Keratinocyte (primary cell): ENCODE measurements around the gene APBB2. TPM values are rescaled to one million over a fixed set of nuclear protein-coding genes. Genes with fewer than 3 reads are reported as not detected.

ENCODE experiments used
- DNase-seq: peaks from one replicate; pipeline ENCODE4 v3.0.0-alpha.2; 2011; ENCODE audit warnings: low read depth, missing footprints, low spot score
- FAIRE-seq: peaks from 2 replicates; lab custom pipeline; 2011; peaks lifted over from hg19 to GRCh38; lab: Jason Lieb, UNC
- H2AFZ ChIP-seq: 2 replicates; pipeline ENCODE4 v1.6.0; 2012; ENCODE audit warnings: low read length, control low read depth, inconsistent platforms; ENCODE audit not compliant: control insufficient read depth
- H3K27ac ChIP-seq: 2 replicates; pipeline ENCODE4 v1.5.1; 2011; ENCODE audit warnings: low read length; ENCODE audit not compliant: control insufficient read depth, insufficient read depth
- H3K27me3 ChIP-seq: 3 replicates; pipeline ENCODE4 v1.6.0; 2011; ENCODE audit warnings: low read length; ENCODE audit not compliant: control insufficient read depth, insufficient read depth; ENCODE audit errors: extremely low read depth
- H3K36me3 ChIP-seq, 2 experiments: 2 replicates in 1 of 2; 3 replicates in 1 of 2; pipeline ENCODE4 v1.5.1; 2011; ENCODE audit warnings: low read length in 2 of 2, mild to moderate bottlenecking in 1 of 2; ENCODE audit not compliant: control insufficient read depth in 2 of 2, insufficient read depth in 2 of 2; ENCODE audit errors: extremely low read depth in 1 of 2
- H3K4me1 ChIP-seq: 3 replicates; pipeline ENCODE4 v1.5.1; 2011; ENCODE audit warnings: low read length; ENCODE audit not compliant: control insufficient read depth, insufficient read depth; ENCODE audit errors: extremely low read depth
- H3K4me2 ChIP-seq: 3 replicates; pipeline ENCODE4 v1.6.0; 2011; ENCODE audit warnings: low read depth, low read length; ENCODE audit not compliant: control insufficient read depth, insufficient read depth; ENCODE audit errors: extremely low read depth
- H3K4me3 ChIP-seq, 3 experiments: fragments of 200-600 bp in 1 of 3; sonication (generic) in 1 of 3; 2 replicates in 2 of 3; 3 replicates in 1 of 3; pipeline ENCODE4 v1.5.1; 2011 to 2016; ENCODE audit warnings: low read length in 3 of 3, mild to moderate bottlenecking in 3 of 3, control low read depth in 2 of 3, inconsistent platforms in 1 of 3, low read depth in 1 of 3, mixed read lengths in 1 of 3, mixed run types in 1 of 3, moderate library complexity in 1 of 3; ENCODE audit not compliant: control insufficient read depth in 2 of 3, insufficient read depth in 2 of 3; ENCODE audit errors: extremely low read depth in 1 of 3
- H3K79me2 ChIP-seq: 2 replicates; pipeline ENCODE4 v1.6.0; 2012; ENCODE audit warnings: low read length; ENCODE audit not compliant: control insufficient read depth, insufficient read depth
- H3K9ac ChIP-seq: 3 replicates; pipeline ENCODE4 v1.6.0; 2011; ENCODE audit warnings: low read length; ENCODE audit not compliant: control insufficient read depth, insufficient read depth; ENCODE audit errors: extremely low read depth
- H3K9me1 ChIP-seq: 3 replicates; pipeline ENCODE4 v1.6.0; 2011; ENCODE audit warnings: low read length; ENCODE audit not compliant: control insufficient read depth, insufficient read depth; ENCODE audit errors: extremely low read depth
- H3K9me3 ChIP-seq: 2 replicates; pipeline ENCODE4 v1.5.1; 2012; ENCODE audit warnings: low read depth, low read length; ENCODE audit not compliant: control insufficient read depth
- H4K20me1 ChIP-seq: 3 replicates; pipeline ENCODE4 v1.6.0; 2011; ENCODE audit warnings: low read length; ENCODE audit not compliant: control insufficient read depth, insufficient read depth; ENCODE audit errors: extremely low read depth
- EZH2 ChIP-seq: IDR thresholded peaks from one replicate; pipeline ENCODE4 v1.6.1; 2012; ENCODE audit warnings: inconsistent platforms, mild to moderate bottlenecking, low read length, moderate library complexity
- dilution Hi-C: fragments of 300-500 bp; cut with MboI; formaldehyde crosslinking; loops from one replicate; pipeline ENCODE4 v1.7.0; 2020; ENCODE audit warnings: low sequenced_read_pairs; ENCODE audit not compliant: extremely low pct_ligation_motif_present
- polyA plus RNA-seq, 5 experiments: library from polyadenylated mRNA; depleted of rRNA in 3 of 5; stranded (reverse) in 3 of 5; stranded (forward) in 1 of 5; unstranded in 1 of 5; fragments of >200 nt; gene quantifications; 1 replicate in 1 of 5; 2 replicates in 3 of 5; 3 replicates in 1 of 5; pipeline versions ENCODE4 v1.2.1 to v1.2.3, GENCODE V29; 2011 to 2012; ENCODE audit warnings: missing spikeins in 2 of 5, low read depth in 1 of 5, low replicate concordance in 1 of 5
- TF ChIP-seq, protein P1 (sequence below), 3 experiments: IDR thresholded peaks in 1 of 3; conservative IDR thresholded peaks in 1 of 3; optimal IDR thresholded peaks in 1 of 3; 2 replicates in 2 of 3; 3 replicates in 1 of 3; pipeline versions ENCODE3 to v1.5.1; 2011; ENCODE audit warnings: low read length in 3 of 3, mild to moderate bottlenecking in 3 of 3, moderate library complexity in 2 of 3, control low read depth in 1 of 3, inconsistent platforms in 1 of 3; ENCODE audit not compliant: insufficient read depth in 2 of 3; ENCODE audit errors: extremely low read depth in 1 of 3

Gene APBB2
- polyA plus RNA-seq, 1 donor (not counting 4 experiments of a cell fraction or from before 2014, with no cell fraction given): 57.3 TPM

DNA sequence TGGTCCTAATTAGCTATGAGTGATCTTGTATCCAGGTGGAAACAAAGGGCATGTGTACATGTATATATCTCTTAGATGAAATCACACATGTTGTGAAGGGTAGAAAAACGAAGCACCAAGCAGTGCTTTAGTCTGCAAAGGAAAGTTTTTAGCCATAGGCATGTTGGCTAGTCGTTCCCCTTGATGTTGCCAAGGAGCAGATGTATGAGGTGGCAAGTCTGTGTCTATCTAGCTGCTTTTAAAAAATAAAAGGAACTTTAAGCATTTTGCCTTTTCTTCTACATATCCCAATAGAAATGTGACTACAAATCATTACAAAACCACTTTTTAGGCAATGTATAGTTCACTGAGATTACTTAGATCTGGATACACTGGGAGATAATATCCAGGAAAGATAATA lies 401.5 kb downstream of the APBB2 start:
- TF ChIP-seq, protein P1, sequence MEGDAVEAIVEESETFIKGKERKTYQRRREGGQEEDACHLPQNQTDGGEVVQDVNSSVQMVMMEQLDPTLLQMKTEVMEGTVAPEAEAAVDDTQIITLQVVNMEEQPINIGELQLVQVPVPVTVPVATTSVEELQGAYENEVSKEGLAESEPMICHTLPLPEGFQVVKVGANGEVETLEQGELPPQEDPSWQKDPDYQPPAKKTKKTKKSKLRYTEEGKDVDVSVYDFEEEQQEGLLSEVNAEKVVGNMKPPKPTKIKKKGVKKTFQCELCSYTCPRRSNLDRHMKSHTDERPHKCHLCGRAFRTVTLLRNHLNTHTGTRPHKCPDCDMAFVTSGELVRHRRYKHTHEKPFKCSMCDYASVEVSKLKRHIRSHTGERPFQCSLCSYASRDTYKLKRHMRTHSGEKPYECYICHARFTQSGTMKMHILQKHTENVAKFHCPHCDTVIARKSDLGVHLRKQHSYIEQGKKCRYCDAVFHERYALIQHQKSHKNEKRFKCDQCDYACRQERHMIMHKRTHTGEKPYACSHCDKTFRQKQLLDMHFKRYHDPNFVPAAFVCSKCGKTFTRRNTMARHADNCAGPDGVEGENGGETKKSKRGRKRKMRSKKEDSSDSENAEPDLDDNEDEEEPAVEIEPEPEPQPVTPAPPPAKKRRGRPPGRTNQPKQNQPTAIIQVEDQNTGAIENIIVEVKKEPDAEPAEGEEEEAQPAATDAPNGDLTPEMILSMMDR (optimal IDR thresholded peaks at IDR 0.05 in 1 of 3, IDR thresholded peaks at IDR 0.05 in 1 of 3, conservative IDR thresholded peaks at IDR 0.05 in 1 of 3; ENCODE audit: extremely low read depth in 1 of 3, insufficient read depth in 2 of 3, low read length in 3 of 3): no peak
- no peak for TF ChIP-seq EZH2
- Histone ChIP-seq H3K79me2 (no peaks in the 10 kb centered on the region), H3K27me3 (no peaks in the 10 kb centered on the region), H3K4me2 (no peak overlapping the region), H4K20me1 (no peaks in the 10 kb centered on the region), H3K27ac (no peak overlapping the region), H3K36me3 (peaks cover 9% of the 10 kb centered on the region in 2 experiments), H3K9ac (no peak overlapping the region), H3K9me3 (no peaks in the 10 kb centered on the region), H3K4me3 (no peak overlapping the region), H3K4me1 (no peaks in the 10 kb centered on the region), H3K9me1 (no peaks in the 10 kb centered on the region), H2AFZ (no peak overlapping the region)
- no peak for FAIRE-seq
- no peak for DNase-seq
- dilution Hi-C loops: no loop called here

DNA sequence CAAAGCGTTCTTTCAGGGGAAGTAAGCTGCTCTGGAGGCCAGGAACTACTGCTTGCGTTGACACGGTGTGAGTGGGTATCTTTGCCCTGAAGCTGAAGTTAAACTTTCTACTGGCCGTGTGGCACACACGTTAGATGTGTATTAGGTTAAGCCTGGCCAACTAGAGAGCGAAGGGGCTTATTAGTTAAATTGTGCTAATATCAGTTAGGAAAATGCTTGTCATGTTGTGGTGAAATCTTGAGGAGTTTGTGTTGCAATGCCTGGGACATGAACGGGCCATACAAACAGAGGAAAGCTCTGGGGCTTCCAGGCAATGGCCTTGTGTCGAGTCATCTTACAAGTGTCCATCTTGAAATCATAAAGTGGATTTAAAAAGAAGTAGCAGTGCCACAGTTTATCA lies 402.0 kb downstream of the APBB2 start:
- Histone ChIP-seq H3K9ac (no peak overlapping the region), H4K20me1 (no peaks in the 10 kb centered on the region), H3K79me2 (no peaks in the 10 kb centered on the region), H3K9me3 (no peaks in the 10 kb centered on the region), H3K36me3 (peaks cover 9% of the 10 kb centered on the region in 2 experiments), H3K27ac (no peak overlapping the region), H3K9me1 (no peaks in the 10 kb centered on the region), H3K4me1 (no peaks in the 10 kb centered on the region), H3K4me3 (no peak overlapping the region), H3K4me2 (no peak overlapping the region), H3K27me3 (no peaks in the 10 kb centered on the region), H2AFZ (no peak overlapping the region)
- no peak for TF ChIP-seq EZH2
- TF ChIP-seq, protein P1 (optimal IDR thresholded peaks at IDR 0.05 in 1 of 3, IDR thresholded peaks at IDR 0.05 in 1 of 3, conservative IDR thresholded peaks at IDR 0.05 in 1 of 3; ENCODE audit: extremely low read depth in 1 of 3, insufficient read depth in 2 of 3, low read length in 3 of 3): no peak
- no peak for DNase-seq
- no peak for FAIRE-seq
- dilution Hi-C loops: no loop called here
